HG03575 (cell line): ENCODE measurements around the gene PGGT1B.
"Not testable (repeated sequence)": the region's sequence is repeated elsewhere in the genome, so short reads cannot be mapped to it uniquely, and the experiment has no call there.

Source experiments
- ATAC-seq: cut with Tn5 transposase; IDR thresholded peaks from one replicate; pipeline ENCODE4 v1.9.1; 2021; ENCODE audit not compliant: unreplicated experiment, insufficient number of reproducible peaks, low FRiP score; ENCODE audit errors: extremely low read depth

PGGT1B gene

DNA sequence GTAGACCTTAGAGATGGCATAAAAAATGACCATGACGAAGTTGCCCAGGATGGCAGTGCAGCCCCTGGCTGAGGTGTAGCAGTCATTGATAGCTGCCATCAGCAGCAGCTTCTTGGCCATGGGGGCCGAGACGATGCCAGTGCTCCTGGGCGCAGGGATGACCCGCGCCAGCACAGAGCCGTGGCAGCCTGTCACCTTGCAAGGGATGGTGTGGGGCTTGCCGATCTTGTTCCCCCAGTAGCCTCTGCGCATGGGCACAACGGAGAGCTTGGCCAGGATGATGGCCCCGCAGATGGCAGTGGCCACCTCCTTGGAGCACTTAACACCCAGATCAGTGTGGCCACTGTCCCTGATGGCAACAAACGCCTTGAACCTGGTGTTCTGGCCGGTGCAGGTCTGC, 2.1 kb upstream of the PGGT1B start:
- ATAC-seq, result no peak

DNA sequence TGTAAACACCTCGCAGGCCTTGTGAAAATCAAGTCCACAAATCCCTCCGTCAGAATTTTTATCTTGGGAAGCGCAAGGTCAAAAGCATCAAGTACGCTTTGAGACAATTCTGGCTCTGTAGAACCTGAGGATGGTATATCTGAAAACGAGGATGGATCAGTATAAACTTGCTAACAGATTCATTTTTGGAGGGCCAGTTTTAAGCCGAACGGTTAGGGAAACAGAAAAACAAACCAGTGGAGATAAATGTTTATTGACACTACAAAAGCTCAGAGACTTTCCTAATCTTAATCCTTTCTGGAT, 352 bp upstream of the PGGT1B start:
- no peak for ATAC-seq

DNA sequence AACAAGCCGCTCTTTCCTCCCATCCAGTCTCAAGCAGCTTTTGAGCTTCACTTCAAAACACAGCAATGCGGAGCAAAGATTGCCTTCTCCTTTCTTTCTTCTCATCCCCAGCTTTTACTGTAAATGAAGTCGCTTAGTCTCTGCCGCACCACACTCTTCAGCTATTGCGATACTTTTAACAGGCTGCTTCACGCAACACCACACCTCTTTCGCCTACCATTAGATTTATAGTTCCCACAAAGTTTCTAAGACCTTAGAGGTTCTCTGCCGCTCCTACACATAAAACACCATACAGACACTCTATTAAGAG, 711 bp downstream of the PGGT1B start:
- peak; percentile 37 for ATAC-seq

DNA sequence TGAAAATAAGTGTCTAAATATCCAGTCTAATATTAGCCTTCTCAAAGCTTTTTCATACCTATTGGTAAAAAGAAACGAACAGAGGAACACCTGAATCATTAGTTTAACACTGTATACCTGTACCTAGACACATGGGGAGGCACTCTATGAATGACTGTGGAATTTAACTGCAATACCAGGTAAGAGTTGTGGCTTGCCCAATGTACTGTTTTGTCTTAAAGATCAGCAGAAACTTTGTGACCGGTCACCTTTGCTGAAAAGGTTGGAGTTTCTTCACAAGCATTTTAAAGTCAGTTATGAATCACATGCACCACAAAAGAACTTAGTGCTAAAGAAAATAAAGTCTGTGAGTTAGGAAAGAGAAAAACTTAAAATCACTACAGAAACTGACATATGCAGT, 2.4 kb downstream of the PGGT1B start:
- no peak for ATAC-seq

DNA sequence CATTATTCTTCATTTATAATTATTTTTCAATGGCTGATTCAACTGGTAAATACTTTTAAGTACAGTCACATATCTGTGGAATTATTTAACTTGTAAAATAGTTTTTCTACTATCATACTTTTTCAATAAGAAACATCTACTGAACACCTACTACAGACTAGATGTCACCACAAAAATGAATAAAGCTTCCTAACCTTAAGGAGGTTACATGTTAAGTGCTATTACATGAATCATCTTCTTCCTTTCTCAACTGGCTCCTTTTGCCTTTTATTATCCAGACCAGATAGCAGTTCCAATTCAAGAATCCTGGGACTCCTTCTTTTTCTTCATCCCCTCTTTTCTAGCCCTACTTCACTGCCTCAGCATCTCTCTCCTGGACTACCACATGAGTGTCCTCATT, 4.7 kb downstream of the PGGT1B start:
- no peak for ATAC-seq

DNA sequence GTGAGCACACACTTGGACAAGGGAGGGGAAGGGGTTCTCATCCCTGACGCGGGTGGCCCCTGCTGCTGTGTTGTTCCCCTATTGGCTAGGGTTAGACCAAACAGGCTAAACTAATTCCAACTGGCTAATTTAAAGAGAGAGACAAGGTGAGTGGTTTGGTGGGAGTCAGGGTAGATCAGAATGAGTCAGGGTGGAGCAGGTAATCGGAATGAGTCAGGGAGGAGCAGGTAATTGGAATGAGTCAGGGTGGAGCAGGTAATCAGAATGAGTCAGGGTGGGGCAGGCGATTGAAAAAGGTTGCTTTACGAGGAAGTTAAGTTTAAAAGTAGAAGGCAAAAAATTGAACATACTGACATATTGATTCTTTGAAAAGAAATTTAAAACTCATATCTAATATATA, 13.3 kb downstream of the PGGT1B start:
- ATAC-seq, result not testable (repeated sequence)

DNA sequence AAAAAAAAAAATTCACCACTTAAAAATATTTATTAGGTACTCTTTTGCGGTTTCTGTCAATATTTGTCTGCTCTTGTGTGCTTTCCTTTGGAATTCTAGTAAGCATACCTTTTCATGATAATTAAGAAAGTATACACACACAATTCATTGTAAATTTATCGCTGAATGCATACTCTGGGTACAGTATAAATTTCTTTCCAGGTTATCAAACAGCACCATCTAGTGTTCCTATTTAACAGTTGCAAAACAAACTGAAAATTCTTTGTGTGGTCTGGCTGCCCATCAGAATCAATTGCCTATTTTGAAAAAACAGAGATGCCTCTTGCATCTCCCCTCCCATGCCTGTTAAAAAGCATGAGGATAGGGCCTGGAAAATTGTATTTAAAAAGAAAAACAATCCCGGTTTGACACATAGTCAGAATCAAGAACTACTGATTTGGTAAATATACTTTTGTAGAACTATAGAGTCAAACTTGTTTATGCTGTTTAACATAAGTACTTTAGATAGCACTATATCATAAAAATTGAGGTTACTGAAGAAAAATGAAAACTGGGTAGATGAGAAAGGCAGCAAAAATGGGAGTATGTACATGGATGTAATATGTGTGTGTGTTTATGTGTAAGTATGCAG, 16.2 kb downstream of the PGGT1B start:
- ATAC-seq, result peak; percentile 38

DNA sequence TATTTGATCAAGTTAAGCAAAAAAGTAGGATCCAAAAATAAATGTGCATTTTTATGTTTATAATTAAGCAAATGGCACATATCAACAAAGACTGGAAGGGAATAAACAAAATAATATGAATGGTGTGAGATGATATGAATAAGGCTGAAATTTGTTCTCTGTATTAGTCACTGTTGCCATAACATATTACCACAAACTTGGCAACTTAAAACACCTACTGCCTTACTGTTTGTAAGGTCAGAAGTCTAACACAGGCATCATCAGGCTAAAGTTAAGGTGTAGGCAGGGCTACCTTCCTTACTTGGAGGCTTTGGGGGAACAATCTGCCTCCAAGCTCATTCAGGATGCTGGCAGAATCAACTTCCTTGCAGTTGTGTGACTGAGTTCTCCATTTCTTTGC, 19.3 kb downstream of the PGGT1B start:
- peak; percentile 56 for ATAC-seq

DNA sequence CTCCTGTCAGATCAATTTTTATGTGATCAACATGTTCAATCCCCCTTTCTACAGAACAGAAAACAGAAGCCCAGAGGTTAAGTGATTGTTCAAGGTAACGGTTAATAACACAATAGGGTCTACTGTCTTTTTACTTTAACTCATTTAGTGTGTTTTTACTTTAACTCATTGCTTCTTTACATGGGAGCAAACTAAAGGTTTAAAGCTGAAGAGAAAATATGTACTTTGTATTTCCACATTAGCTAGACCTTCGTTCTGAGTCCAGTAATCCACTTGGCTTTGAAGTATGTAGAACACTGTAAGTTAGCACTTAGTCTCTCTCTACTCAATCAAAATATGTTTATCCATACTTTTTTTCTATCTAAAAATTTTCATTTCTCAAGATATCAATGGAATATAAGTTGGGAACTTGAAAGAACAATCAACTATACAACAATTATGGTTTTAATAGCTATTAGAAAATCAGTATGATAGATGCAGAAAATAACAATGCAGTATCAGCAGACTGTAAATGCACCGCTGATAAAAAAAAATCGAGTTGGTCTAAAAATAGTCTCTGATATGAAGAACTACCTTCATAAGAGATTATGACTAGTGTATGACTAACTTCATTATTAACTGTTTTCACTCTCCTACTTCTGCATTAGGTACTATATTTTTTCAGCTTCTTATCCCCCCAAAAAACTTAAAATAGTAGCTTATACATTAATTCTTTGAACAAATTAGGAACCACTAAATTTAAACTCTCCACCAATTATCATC, 20.6 kb downstream of the PGGT1B start:
- ATAC-seq, result no peak

DNA sequence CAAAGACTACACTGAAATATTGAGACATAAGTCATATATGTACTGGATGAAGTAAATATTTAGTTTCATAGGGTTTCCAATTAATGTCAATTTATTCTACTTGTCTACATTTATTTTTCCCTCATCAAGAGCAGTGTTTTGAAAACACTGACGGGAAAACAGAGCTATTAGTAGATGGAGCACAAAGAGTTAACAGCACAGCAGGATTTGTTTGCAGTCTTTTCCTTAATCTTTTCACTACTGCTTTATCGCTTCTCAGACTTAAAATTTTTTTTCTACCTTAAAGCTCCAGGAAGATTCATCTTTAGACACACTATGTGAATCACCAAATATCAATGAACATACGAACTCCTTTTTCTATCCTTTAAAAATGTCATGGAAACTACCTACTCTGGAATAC, 25.6 kb downstream of the PGGT1B start:
- no peak for ATAC-seq

DNA sequence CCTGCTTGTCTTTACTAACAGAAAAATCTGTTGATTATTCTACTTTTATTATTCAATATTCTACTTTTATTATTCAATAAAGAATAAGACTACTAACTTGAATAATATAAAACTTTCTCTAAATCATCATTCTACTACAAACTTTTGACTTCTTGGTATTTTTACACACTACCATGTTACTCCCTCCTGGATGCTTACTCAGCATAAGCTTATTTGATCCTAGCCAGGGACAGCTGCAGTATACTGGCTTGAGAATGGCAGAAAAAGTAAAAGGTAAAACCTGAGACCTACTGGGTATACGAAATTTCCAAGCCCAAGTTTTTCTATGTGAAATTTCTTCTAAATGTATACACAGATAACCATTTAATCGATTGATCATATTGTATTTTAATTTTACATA, 26.1 kb downstream of the PGGT1B start:
- no peak for ATAC-seq

DNA sequence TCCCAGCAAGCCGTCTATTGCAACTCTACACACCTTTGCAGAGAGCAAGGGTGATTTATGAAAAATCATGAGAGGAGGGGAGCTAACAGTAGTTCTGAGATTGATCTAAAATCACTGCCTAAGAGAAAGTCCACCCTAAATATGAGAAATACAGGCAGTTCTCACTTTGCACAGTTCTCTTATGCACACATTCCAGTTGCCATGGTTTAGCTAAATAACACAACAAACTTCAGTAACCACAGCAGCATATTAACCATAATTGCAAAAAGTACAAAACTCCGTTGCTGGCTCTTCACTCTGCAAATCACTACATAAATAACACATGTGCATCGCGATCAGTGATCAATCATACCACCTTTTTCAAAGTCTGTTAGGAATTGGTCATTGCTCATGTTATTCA, 31.1 kb downstream of the PGGT1B start:
- no peak for ATAC-seq

DNA sequence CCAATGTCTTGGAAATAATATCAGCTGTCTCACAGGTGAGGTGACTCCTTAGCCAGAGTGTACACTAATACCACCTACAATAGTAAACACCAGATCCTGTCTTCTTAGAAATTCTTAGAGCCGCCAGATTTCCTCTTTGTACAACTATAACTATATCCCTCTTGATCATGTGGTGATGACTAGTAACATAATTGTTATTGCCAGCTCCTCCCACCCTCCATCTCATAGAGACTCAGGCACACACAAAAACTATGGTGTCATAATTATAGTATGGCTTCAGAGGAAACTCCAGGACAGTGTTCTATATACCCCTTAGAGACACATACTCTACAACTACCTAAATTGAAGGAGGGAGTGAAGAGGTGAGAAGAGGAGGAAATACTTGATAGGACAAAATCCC, 33.1 kb downstream of the PGGT1B start:
- no peak for ATAC-seq

DNA sequence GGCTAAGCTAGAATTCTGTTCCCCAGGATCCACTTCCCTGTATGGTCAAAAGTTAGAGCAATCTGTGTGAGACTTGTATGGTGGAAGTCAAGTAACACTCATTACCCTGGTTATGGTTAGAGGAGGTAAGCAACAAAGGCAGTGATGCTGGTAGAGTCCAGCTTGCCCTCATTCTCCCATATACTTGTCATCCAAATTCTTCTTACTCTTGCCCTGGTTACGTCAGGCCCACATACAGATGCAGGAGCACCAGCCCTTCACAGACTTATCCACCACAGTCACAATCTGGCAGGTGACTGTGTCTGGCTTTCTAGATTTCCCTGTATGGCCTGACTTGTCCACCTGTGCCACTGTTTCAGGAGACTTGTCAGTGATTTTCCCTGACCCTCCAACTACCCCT, 35.4 kb downstream of the PGGT1B start:
- no peak for ATAC-seq

DNA sequence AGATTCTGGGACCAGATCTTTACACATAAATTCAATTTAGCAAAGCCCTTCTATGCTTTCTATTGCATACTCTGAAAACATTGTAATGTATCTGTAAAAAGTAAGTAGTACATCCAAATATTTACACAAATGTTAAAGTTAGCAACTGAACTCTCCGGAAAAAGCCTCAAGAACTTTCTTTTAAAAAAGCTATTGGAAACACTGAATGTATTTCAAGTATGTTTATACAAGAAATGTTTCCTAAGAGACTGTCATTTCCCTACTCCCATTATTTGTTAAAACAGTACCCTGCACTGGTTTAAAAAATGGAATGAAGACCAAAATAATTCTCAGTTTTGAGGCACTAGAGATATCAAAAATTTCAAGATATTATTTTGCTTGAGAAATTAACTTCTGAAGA, 48.1 kb downstream of the PGGT1B start:
- no peak for ATAC-seq

DNA sequence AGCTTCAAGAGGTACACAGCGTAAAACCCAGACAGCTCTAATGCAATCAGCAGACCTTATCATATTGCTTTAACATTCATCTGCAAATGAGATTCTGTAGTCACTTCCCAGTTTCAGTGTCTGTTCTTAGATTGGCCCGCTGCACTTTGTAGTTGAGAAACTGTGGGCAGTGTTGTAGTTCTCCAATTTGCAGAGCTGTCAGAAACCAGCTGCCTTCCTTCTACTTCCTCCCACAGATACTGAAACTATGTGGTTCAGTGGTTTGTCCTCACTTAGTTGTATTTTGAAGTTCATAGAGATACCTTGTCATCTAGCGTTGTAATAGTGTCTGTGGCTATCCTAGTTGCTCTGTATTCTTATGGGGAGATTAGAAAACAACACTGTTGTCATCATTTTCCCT, 53.4 kb downstream of the PGGT1B start:
- peak; percentile 100 for ATAC-seq

DNA sequence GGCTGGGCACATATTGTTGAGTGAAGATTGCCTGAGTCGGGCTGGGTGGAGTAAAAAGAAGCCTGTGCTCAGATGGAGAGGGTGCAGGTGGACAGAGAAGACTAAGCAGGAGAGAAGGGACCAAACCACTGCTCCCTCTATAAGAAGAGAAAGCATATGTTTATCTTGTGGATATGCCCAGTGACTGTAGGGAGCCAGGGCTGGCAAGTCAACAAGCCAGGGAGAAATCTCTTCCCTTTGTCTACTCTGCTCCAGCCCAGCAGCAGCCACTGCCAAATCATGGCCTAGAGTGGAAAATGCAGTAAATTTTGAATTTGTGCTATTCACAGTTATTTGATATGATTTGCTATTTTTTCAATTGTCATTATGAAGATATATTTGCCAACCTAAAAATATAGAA, 59.7 kb downstream of the PGGT1B start:
- ATAC-seq, result no peak

DNA sequence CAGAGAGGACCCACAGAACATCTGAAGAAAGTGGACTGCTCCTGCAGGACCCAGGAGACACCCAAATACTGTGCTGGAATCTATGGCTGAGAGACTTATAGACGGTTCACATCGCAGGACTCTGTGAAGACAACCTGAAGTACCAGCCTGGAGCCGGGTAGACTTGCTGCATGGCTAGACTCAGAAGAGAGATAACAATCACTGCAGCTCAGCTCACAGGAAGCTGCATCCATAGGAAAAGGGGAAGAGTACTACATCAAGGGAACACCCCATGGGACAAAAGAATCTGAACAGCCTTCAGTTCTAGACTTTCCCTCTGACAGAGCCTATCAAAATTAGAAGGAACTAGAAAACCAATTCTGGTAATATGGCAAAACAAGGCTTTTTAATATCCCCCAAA, 66.5 kb downstream of the PGGT1B start:
- no peak for ATAC-seq

DNA sequence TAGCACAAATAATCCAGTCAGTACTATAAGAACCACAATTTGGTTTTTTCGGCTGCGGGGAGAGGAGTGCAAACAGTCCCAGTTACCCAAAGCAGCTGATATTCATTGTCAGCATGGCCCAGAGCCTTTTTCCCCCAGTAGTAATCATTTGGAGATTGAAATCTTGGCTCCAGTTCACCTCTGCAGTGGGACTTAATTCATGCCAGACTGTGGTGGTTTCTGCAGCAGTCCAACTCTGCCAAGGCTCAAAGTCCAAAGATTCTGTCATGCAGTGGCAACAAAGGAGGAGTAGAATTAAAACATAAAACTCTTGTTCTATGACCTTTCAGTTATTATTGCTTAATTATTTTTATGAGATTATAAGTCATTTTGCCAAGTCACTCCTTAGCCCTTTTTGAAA, 68.0 kb downstream of the PGGT1B start:
- ATAC-seq, result no peak

DNA sequence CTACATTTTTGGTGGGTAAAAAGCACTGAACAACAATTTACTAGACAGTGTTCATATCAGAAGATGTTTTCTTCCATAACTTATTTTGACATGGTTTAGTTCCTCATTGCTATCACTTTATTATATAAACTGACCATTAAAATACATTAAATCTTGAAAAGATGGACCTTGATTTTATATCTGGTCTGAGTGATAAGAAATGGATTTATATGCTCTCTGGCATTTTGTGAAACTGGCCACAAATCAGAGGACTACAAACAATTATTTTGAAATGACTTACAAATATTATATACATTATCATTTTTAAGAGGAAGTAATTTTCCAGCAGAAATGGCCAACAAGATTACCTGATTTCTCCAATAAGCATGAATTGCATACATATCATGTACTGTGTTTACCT, 69.4 kb downstream of the PGGT1B start:
- ATAC-seq, result no peak

DNA sequence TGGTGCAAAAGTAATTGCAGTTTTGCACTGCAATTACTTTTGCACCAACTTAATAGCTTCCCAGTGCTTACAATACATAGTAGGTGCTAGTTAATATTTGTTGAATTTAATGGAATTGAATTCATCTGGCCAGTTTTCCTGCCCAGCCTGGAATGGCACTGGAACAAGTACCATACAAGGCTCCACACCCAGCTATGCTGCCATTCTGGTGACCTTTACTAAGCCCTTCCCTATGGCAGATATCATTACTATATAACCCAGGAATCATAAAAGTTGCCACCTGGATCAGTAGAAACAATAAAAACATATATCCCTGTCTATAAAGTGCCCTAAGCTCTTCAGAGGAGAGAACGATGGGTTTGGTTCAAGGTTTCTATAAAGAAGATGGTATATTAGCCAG, 70.6 kb downstream of the PGGT1B start:
- no peak for ATAC-seq
